Type B pancreatic cell (in vitro differentiated cells): ENCODE measurements around the gene HAGH. TPM values are rescaled to one million over a fixed set of nuclear protein-coding genes. Genes with fewer than 3 reads are reported as not detected.

Experiments used
- DNase-seq: peaks from one replicate; pipeline ENCODE4 v3.0.0; 2021; ENCODE audit warnings: mixed read lengths; ENCODE audit not compliant: unreplicated experiment; ENCODE audit errors: extremely low spot score
- H3K27ac Mint-ChIP-seq: 2 replicates; pipeline ENCODE4 v1.8.0; 2021; ENCODE audit warnings: mild to moderate bottlenecking, mixed read lengths
- H3K27me3 Mint-ChIP-seq: 2 replicates; pipeline ENCODE4 v1.8.0; 2021; ENCODE audit warnings: mixed read lengths
- H3K36me3 Mint-ChIP-seq: 2 replicates; pipeline ENCODE4 v1.8.0; 2021; ENCODE audit warnings: mixed read lengths
- H3K4me1 Mint-ChIP-seq: one replicate; pipeline ENCODE4 v1.8.0; 2021; ENCODE audit warnings: mixed read lengths; ENCODE audit not compliant: unreplicated experiment
- H3K4me3 Mint-ChIP-seq: 2 replicates; pipeline ENCODE4 v1.8.0; 2021; ENCODE audit warnings: mild to moderate bottlenecking, mixed read lengths
- H3K9me3 Mint-ChIP-seq: 2 replicates; pipeline ENCODE4 v1.8.0; 2021; ENCODE audit warnings: mixed read lengths
- CTCF ChIP-seq: fragments of 200-600 bp; sonication (generic); conservative IDR thresholded peaks from 2 replicates; pipeline ENCODE4 v1.5.0; 2021; ENCODE audit warnings: antibody characterized with exemption, mild to moderate bottlenecking
- total RNA-seq: library from RNA; stranded (reverse); gene quantifications from 2 replicates; pipeline ENCODE4 v1.2.1, GENCODE V29; 2021; ENCODE audit warnings: low replicate concordance

Gene HAGH
- total RNA-seq, 1 donor from 2014 or later, result 36.7 TPM

- H3K27ac Mint-ChIP-seq, result no peak overlapping the region
- peaks cover 80% of the 10 kb centered on the region for H3K27me3 Mint-ChIP-seq
- no peaks in the 10 kb centered on the region for H3K4me1 Mint-ChIP-seq
- H3K4me3 Mint-ChIP-seq, result no peak overlapping the region
- no peaks in the 10 kb centered on the region for H3K9me3 Mint-ChIP-seq
- TF ChIP-seq CTCF, result no peak
- H3K36me3 Mint-ChIP-seq, result no peaks in the 10 kb centered on the region
- no peak for DNase-seq
Observed at GRCh38 chr16:1858189-1858865, 31.7 kb upstream of the HAGH start.

- H3K36me3 Mint-ChIP-seq, result no peaks in the 10 kb centered on the region
- no peak overlapping the region for H3K27ac Mint-ChIP-seq
- H3K27me3 Mint-ChIP-seq, result peaks cover 85% of the 10 kb centered on the region
- H3K4me3 Mint-ChIP-seq, result no peak overlapping the region
- DNase-seq, result no peak
- H3K9me3 Mint-ChIP-seq, result no peaks in the 10 kb centered on the region
- H3K4me1 Mint-ChIP-seq, result no peaks in the 10 kb centered on the region
- TF ChIP-seq CTCF, result no peak
Observed at GRCh38 chr16:1857433-1858097, 30.9 kb upstream of the HAGH start.

- Mint-ChIP-seq H3K4me3 (no peak overlapping the region), H3K27me3 (peaks cover 66% of the 10 kb centered on the region), H3K4me1 (no peaks in the 10 kb centered on the region), H3K27ac (no peak overlapping the region), H3K36me3 (no peaks in the 10 kb centered on the region), H3K9me3 (no peaks in the 10 kb centered on the region)
- DNase-seq, result no peak
- TF ChIP-seq CTCF, result no peak
Observed at GRCh38 chr16:1851793-1852192, 25.2 kb upstream of the HAGH start.

- H3K27me3 Mint-ChIP-seq, result peaks cover 73% of the 10 kb centered on the region
- H3K4me3 Mint-ChIP-seq, result no peak overlapping the region
- no peak for DNase-seq
- H3K4me1 Mint-ChIP-seq, result no peaks in the 10 kb centered on the region
- H3K27ac Mint-ChIP-seq, result no peak overlapping the region
- no peak for TF ChIP-seq CTCF
- no peaks in the 10 kb centered on the region for H3K36me3 Mint-ChIP-seq
- H3K9me3 Mint-ChIP-seq, result no peaks in the 10 kb centered on the region
Observed at GRCh38 chr16:1850981-1851380, 24.4 kb upstream of the HAGH start.

GRCh38 chr16:1846416-1846815, 19.8 kb upstream of the HAGH start:
- Mint-ChIP-seq H3K4me1 (no peaks in the 10 kb centered on the region), H3K4me3 (no peak overlapping the region), H3K27ac (no peak overlapping the region), H3K27me3 (peaks cover 40% of the 10 kb centered on the region), H3K9me3 (no peaks in the 10 kb centered on the region), H3K36me3 (no peaks in the 10 kb centered on the region)
- TF ChIP-seq CTCF, result no peak
- no peak for DNase-seq
